Measurements from ENCODE around the gene PIGV.
A peak's percentile ranks its signal among the peaks of the same experiment; 100 is the strongest.
"Not testable (repeated sequence)": the region's sequence is repeated elsewhere in the genome, so short reads cannot be mapped to it uniquely, and the experiment has no call there.

PIGV gene

GRCh38 chr1:26797627-26798026 lies 9.9 kb downstream of the PIGV start:
- DNase-seq: no peak

- no peak for DNase-seq
Measured at GRCh38 chr1:26799479-26800142, 11.9 kb downstream of the PIGV start.

GRCh38 chr1:26803932-26804331 lies 16.2 kb downstream of the PIGV start:
- not testable (repeated sequence) for DNase-seq

- peak; percentile 78 for DNase-seq
Measured at GRCh38 chr1:26810105-26810504, 22.4 kb downstream of the PIGV start.

GRCh38 chr1:26811057-26811456 lies 23.3 kb downstream of the PIGV start:
- no peak for DNase-seq

GRCh38 chr1:26811708-26812107 lies 24.0 kb downstream of the PIGV start:
- DNase-seq: no peak

GRCh38 chr1:26814377-26814776 lies 26.6 kb downstream of the PIGV start:
- no peak for DNase-seq

GRCh38 chr1:26814893-26815292 lies 27.1 kb downstream of the PIGV start:
- DNase-seq: no peak

- DNase-seq: no peak
Measured at GRCh38 chr1:26820784-26821269, 33.1 kb downstream of the PIGV start.

GRCh38 chr1:26822737-26823395 lies 35.1 kb downstream of the PIGV start:
- no peak for DNase-seq

- no peak for DNase-seq
Measured at GRCh38 chr1:26824731-26825130, 37.0 kb downstream of the PIGV start.

GRCh38 chr1:26826261-26827105 lies 38.7 kb downstream of the PIGV start, which contains the start of gene ZDHHC18:
TSS of gene ZDHHC18 (plus strand) at chr1:26826688. CDS start at chr1:26826805, 117 bp downstream.
- peak; percentile 76 for DNase-seq

GRCh38 chr1:26827106-26827604 lies 39.4 kb downstream of the PIGV start:
- no peak for DNase-seq

GRCh38 chr1:26827663-26828062 lies 39.9 kb downstream of the PIGV start:
- DNase-seq: no peak

- peak; percentile 41 for DNase-seq
Measured at GRCh38 chr1:26828411-26828991, 40.8 kb downstream of the PIGV start.

- DNase-seq: no peak
Measured at GRCh38 chr1:26829184-26829911, 41.6 kb downstream of the PIGV start.

- DNase-seq: no peak
Measured at GRCh38 chr1:26831059-26831458, 43.3 kb downstream of the PIGV start.

- no peak for DNase-seq
Measured at GRCh38 chr1:26831546-26832248, 43.9 kb downstream of the PIGV start.

GRCh38 chr1:26832249-26832960 lies 44.7 kb downstream of the PIGV start:
- no peak for DNase-seq
